ENCODE measurements around the gene UQCC2.

The UQCC2 gene

DNA sequence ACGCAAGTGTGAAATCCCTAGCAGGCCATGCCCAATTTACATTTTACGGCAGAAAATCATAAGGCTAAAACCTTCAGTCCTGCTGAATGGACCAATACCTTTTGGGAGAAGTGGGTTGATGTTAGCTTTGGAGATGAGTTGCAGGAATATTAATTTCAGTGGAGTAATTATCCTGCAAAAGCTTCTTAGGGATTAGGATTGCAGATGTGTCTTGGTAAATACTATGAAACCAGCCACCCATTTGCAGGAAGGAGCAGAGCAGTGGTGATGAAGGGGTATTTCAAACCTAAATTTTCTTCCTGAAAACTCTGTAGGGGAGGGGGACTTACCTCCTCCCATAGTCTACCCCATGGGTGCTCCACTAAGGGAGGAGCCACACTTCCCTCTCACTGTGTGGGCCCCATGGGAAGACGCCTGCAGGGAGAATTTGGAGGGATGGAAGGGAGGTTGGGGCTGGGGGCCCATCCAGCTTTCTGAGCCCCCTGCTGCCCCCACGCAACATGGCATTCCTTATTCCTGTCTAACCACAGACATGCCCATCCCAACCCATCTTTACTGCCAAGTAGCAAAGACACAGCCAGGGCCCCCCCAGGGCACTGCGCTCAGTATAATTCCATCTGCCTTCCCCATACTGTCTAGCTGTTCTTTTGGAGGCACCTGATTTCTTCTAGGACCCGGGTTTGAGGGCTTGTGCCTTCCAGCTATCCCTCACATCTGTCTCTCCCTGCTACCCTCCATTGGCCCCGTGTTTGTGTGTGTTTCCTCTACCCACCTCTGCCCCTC is 14.6 kb upstream of the UQCC2 start:
- no peak for DNase-seq (ENCODE audit: low read depth in 4 of 4, low spot score in 1 of 4)

DNA sequence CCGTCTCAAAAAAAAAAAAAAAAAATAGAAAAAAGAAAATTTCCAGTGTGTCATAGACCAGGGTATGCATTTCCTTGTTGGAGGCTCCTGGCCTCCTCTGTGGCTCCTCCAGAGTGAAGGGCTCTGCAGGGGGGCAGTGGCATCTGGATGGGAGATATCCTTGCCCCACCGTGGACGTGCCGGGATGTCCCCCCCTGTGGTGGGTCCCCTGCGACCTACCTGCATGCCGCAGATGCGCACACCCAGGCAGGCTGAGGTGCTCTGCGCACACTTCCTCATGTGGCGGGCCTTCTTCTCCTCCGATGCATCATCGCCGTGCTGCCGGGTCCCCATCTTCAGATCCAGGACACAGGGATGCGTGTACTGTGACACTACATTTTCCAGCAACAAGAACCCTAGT is 13.7 kb upstream of the UQCC2 start:
- DNase-seq (ENCODE audit: low read depth in 4 of 4, low spot score in 1 of 4), result no peak

DNA sequence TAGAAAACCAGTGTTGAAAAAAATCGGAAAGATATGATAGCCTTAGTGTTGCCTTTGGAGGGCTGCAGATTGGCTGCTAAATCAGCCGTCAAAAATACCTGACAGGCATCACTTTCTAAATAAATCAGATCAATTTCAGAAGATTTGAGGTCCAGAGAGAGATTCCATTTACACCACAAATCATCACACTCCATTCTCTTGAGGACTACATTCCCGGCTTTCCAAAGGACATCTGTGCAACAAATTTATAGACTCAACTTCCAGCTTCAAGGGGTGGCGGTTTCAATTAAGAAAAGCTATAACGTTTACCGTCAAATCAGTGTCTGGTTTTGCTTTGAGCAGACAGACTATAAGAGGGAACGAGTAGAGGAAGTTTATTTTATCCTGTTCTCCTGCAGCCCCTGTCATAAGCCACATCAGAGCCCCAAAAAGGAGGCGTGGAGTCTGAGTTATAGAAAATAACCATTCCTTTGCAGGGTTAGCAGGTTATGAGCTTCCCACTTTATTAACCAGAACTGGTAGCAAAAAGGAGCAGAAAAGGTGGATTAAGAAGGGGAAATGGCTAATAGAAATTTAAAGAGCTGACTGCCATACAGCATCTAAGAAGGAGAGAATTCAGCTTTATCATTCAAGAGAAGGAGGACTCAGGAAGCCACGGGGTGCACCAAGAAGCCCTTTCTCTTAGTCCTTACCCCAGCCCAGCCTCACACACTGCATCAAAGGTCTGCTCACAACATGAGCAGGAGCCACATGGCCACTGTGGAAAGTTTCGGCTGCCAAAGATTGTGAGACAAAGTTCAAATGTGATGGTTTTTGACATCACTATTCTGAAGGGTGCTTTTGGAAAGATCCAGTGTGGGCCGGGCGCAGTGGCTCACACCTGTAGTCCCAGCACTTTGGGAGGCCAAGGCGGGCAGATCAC is 12.9 kb upstream of the UQCC2 start:
- no peak for DNase-seq (ENCODE audit: low read depth in 4 of 4, low spot score in 1 of 4)

DNA sequence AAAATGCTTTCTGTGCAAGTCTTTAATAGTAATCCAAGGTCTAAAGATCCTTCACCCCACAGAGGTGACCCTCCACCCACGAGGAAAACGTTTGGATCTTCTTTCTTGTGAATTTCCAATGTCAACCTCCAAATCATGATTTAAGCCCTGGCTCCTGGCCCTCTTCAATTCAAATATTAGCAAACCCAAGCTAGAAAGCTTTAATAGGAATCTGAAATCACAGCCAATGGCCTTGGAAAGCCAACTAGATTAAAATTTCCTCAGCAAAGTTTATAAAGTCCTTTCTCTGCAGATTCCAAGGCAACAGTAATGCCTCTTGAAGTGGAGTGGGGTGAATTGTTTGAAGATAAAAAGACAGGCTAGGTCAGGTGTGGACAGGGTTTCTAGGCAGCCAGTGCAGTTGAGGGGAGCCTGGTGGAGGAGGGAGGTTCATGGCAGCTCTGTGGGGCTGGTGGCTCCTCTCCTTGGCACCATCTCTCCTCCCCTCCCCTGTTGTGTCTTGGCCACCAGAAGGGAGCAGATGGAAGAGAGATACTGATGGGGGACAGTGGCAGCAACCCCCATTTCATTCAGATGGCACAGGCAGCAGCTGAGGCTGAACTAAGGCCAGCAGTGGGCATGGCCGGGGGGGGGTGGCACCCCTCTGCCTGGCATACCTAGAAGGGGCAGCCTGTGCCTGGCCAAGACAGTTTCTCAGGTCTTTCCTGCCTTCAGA is 12.0 kb upstream of the UQCC2 start:
- no peak for DNase-seq (ENCODE audit: low read depth in 4 of 4, low spot score in 1 of 4)

DNA sequence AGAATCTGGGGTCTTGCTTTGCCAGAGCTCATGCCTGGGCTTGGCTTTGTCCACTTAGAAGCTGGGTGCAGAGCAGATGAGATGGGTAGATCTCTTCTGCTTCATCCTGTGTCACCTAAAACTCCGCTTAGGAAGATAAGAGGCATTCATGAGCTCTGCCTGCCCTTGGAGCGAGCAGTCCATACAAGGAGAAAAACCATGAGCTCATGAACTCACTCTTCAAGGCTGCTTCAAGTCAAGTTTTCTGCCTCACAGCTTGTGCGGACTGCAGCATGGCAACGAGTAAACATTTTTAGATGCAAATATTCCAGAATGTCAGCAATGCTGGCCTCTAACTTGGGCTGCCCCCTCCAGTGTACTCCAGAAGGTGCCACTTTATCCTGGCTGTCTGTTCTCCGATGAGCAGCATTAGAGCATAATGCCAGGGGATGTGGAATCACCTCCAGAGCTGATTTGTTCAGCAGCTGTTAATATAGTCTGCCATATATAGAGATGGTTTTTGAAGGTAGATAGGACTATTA is 10.7 kb upstream of the UQCC2 start:
- no peak for DNase-seq (ENCODE audit: low read depth in 4 of 4, low spot score in 1 of 4)

DNA sequence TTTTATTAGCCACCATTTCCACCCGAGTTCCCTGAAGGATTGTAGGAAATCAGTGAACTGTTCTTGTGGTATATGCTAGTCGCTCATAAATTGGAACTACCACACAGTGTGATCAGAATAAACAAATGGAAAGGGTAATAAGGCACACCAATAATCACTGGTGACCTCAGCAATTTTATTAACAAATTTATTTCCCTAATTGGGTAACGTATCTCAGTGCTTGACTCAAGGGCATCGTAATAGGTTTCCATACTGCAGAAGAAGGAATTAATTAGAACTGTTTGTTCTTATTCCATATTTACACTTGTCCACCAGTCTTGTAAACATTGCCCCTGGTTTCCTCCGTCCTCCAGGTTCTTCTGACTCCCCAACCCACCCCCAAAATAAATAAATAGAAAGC is 10.0 kb upstream of the UQCC2 start:
- DNase-seq (ENCODE audit: low read depth in 4 of 4, low spot score in 1 of 4), result no peak

DNA sequence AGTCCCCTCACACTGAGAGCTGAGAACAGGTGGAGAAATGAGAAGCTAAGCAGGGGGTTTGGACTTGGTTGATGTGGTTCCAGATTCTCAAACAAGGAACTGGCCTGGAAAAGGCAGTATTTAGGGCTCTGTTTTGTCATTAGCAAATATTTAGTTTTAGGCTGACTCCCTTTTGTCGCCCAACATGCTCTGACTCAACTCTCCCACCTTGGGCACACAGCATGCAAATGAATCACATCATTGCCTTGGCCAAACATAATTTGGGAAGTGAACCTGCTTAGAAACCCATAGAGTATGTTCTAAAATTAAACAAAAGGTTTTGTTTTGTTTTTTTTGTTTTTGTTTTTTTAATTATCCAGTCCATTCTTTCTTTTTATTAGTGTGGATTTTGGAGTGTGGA is 9.5 kb upstream of the UQCC2 start:
- DNase-seq (ENCODE audit: low read depth in 4 of 4, low spot score in 1 of 4), result no peak

DNA sequence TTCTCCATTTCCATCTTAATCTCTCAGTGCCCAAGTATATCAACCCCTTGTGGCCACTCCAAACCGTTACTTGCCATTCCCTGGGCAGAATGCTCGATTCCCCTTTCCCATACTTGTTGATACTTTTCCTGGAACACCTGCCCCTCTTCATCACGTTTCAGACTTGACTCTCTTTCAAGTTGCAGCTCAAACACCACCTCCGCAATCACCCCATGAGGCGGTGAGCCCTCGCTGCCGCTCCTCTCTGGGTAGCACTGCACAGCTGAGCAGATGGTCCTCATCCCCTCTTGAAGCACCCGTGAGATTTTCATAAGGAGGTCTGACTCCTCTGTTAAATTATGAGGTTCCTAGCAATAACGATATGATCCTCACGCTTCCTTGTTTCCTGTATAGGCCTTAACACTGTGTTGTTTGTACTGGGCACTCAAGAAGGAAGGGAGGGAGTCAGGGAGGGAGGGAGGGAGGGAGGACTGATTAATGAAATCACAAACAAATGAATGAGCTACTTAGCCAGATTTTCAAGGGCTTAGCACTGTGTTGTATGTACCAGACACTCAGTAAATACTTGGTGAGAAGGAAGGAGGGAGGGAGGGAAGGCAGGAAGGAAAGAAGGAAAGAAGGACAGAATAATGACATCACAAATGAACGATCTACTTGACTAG is 8.0 kb upstream of the UQCC2 start:
- no peak for DNase-seq (ENCODE audit: low read depth in 4 of 4, low spot score in 1 of 4)

DNA sequence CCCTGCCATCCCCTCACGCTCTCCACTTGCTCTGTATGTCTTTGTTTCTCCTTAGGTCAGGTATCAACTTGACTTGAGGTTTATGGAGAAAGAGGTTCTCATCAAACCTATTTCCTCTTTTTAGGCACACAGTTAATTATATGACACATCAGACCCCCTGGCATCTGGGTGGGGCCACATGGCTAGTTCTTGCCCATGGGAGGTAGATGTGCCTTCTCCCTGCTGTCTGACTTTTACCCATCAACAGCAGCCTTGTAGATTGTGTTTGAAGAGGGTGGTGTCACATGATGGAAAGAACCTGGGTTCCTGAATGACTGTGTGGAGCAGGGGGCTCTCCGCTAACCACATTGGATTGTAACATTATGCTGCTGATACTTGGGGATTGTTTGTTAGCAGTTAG is 7.2 kb upstream of the UQCC2 start:
- no peak for DNase-seq (ENCODE audit: low read depth in 4 of 4, low spot score in 1 of 4)

DNA sequence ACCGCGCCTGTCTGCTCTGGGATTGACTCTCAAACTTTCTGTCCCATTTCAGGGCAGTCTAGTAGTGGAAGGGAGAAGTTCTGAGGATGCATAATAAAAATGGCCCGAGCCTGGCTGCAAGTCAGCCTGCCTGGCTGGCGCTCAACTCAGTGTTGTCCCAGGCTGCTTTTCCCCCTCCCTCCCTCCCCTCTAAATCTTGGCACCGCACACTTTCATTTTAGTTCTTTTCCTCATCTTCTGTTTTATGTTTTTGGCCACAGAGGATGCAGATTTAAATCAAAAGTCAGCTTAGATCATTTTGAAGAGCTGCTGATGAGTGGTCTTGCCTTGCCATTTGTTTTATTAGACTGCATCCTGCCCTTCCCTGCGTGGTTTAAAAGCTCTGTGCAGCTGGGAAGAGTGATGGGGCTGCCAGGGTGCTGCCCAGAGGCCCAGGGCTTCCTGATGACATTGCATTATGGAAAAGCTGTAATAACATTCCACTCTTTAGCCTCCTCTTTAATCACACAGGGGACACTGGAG is 6.5 kb upstream of the UQCC2 start:
- DNase-seq (ENCODE audit: low read depth in 4 of 4, low spot score in 1 of 4), result no peak

DNA sequence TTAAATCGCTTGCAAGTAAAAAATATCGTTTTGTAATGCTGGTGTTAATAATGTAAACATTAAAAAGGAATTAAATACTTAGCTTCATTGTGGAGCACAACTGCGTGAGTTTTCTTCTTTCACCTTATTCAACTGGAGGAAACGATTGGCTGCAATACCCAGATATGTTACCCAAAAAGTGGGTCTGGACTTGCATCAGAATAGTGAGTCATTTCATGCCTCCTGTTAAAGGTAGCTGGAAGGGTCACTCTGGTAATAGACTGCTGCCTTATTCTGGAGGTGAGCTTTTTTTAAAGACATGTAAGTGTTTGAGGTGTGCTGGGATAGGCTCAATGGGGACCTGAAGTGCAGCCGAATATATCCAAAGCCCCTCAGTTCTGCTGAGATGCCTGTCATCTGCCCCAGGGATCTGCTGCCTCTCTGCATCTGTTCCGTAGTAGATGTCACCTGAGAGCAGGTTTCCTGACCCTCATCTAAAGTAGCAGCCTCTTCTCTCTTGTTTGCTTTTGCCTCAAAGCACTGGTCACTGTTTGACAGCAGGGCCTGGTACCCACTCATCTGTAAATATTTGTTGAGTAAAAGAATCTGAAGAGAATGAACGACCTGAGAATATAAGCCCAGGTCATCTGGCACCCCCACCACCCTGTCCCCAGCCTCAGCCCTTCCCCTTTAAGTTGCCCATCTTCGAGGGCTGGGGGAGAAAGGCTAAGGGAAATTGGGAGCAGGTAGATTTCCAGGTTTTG is 5.6 kb upstream of the UQCC2 start:
- no peak for DNase-seq (ENCODE audit: low read depth in 4 of 4, low spot score in 1 of 4)

DNA sequence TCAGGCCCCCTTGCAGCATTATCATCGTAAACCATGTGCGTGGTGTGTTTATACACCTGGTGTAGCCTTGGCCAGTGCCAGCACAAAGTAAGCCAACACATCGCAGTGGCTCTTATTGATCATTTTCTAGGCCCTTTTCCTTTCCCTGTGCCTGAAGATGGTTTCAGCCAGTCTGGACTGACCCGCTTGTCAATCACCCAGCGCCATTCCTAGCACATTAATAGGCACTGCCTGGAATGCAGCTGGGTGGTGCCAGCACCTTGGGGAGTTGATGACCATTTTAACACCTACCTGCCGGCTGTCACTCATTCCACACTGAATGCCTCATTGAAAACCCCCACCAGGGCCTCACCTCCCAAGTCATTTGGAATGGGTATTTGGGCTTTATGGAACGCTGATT is 4.9 kb upstream of the UQCC2 start:
- no peak for DNase-seq (ENCODE audit: low read depth in 4 of 4, low spot score in 1 of 4)

DNA sequence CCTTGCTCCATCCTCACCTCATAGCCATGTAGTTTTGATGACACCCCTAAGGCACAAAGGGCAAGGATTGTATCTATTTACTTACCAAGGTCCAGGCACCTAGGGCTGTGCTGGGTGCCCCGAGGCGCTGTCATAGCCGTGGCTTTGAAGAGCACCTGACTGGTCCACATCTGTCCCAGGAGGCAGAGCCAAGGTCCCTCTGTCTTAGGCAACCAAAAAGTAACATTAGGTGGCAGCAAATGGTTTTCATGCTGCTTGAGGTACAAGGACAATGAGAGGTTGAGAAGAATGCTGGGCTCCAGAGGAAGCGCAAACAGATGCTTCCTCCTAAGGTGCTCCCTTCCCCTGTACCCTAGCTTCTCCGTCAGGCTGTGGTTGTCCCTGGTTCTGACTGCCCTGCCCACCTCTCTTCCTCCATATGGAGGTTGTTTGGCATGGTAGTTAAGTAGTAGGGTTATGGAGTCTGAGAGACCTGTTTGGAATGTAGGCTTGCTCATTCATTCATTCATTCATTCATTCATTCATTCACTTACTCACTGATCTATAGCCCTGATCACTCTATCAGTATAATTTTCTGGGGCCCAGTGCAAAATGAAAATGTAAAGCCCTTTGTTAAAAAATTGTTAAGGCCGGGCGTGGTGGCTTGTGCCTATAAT is 3.0 kb upstream of the UQCC2 start:
- no peak for DNase-seq (ENCODE audit: low read depth in 4 of 4, low spot score in 1 of 4)

DNA sequence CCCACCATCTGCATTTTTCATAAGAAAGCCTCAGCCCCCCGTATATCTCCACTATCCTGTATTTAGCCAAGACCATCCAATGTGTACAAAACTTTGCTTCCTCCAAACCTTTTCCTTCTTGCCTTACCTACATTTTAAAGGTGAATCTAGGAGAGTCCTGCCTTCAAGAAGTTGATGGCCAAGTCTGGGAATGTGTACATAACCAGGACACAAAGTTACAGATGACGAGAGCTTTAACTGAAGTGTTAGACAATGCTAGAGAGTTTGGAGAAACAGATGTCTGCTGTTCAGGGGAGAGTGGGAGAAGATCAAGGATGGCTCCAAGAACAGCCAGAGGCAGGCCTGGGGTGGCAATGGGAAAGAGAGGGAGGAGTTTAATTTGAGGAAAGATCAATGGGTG is 2.3 kb upstream of the UQCC2 start:
- DNase-seq (ENCODE audit: low read depth in 4 of 4, low spot score in 1 of 4), result no peak

DNA sequence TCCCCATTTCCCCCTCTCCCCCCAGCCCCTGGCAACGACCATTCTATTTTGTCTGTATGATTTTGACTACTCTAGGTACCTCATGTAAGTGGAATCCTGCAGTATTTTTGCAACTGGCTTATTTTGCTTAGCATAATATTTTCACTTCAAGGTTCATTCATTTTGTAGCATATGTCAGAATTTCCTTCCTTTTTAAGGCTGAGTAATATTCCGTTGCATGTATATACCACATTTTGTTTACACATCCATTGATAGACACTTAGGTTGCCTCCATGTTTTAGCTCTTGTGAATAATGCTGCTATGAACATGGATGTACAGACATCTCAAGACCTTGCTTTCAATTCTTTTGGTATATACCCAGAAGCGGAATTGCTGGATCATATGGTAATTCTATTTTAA is 1.4 kb upstream of the UQCC2 start:
- DNase-seq (ENCODE audit: low read depth in 4 of 4, low spot score in 1 of 4), result no peak

DNA sequence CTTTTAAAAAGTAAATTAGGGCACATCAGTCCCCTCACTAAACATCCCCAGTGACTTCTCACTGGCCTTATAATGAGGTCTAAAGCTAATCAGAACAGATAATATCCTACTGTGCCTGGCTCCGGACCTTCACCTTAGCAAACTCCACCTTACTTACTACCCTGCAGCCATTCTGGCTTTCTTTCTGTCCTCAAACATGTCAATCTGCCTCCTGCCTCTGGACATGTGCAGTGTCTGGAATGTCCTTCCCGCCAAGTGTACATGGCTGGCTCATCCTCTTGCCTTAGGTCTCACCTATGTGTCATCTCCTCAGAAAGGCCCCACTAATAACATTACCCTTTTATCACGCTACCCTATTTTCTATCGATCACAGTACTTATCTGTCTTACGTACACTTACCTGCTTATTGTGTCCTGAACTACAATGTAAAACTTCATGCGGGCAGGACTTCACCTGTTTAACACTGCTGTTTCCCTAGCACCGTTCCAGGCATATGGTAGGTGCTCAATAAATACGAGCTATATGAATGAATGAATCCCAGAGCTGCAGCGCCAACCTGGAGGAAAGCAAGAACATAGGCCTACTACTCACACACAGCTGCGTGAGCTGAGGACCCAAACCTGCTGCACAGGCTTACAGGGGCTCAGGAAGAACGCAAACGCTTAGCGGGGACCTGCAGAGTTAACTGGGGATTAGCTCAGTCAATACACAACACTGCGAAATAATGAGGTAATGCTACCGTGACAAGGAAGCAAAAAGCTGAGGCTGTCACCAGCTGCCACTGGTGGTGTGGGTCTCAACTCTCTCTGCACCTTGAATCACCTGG is 991 bp downstream of the UQCC2 start:
- no peak for DNase-seq (ENCODE audit: low read depth in 4 of 4, low spot score in 1 of 4)

DNA sequence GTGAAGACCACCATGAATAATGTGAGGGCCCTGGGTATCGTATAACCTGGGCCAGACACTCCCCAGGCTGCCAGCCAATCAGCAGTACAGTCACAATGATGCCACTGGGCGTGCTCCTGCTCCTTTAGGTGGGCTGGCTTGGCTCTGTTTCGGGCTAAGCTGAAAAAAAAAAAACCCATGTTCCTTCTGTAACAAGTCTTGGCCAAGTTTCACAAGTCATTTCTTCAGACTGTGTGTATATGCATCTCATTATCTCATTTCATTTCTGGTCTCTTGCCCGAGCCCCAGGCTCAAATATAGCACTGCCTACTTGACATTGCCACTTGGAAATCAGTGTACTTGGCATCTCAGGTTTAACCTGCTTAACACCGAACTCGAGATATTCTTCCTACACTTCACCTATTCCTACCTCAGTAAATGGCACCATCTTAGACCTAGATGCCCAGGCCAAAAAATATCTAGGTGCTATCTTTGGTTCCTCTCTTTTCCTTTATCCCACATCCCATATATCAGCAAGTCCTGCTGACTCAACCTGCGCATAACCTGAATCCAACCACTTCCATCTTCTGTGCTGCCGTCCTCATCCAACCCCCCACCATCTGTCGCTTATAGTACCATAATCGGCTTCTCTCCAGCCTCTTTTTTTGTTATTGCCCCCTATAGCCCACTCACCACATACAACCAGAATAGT is 1.8 kb downstream of the UQCC2 start:
- DNase-seq (ENCODE audit: low read depth in 4 of 4, low spot score in 1 of 4), result no peak

DNA sequence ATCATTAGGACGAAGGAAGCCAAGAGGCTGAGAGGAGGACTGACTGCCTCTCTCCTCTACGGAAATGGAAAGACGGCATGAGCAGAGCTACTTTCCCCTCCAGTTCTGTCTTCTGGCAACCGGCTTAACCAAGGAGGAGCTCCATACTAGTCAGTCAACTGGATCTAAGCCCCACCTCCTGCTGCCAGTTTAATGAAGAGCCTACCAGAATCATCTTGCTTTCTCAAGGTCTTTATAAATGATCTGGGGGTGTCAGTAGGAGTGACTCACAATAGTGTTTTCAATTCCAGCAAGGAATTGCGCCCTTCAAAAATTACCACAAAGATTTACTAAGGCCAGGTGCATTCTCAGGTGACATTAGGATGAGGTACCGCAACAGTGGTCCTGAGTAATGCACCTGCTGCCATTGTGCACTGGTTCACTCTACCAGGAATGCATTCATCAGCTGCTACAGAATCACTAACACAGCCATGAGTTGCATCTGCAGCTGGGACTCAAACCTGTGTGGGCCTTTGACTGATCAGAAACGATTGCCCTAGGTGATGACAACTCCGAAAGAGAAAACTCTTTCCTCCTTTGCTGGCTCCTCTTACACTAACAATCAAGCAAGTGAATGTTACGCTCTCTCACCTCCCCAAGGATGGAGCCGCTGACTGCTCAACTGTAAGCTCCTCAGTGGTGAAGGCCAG is 2.8 kb downstream of the UQCC2 start:
- DNase-seq (ENCODE audit: low read depth in 4 of 4, low spot score in 1 of 4), result no peak
